NCI-H1436 treated with DMSO at 0.1 percent for 48 hours (cell line): ENCODE results near the gene TUBB8.
"Not testable (repeated sequence)": the region's sequence is repeated elsewhere in the genome, so short reads cannot be mapped to it uniquely, and the experiment has no call there.

Source experiments
- DNase-seq: peaks from one replicate; lab custom pipeline; 2025; lab: John Stamatoyannopoulos, UW

The TUBB8 gene

DNA sequence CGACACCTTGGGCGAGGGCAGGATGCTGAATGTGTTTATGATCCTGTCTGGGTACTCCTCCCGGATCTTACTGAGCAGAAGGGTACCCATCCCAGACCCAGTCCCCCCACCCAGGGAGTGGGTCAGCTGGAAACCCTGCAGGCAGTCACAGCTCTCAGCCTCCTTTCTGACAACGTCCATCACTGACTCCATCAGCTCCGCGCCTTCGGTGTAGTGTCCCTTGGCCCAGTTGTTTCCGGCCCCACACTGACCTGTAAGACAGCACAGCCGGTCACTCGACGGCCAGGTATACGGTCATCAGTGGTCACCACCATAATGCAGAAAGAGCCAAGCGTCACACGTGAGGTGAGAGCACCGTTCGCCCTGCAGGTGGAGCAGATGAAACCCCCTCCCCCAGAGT, 1.2 kb downstream of the TUBB8 start:
- DNase-seq: not testable (repeated sequence)

DNA sequence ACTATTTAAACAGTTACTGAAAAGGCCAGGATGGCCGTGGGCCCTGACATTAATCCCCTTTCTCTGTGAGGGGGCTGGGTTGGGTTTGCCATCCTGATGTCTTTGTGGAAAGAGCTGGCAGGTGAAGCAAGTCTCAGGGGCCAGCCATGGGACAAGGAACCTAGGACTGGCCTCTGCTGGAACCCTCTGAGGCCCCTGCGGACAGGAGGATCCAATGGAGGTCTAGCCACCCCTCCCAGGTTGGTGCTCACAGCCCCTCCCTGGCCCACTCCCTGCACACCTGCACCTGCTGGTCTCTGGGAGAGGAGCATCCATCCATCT, 35.8 kb downstream of the TUBB8 start:
- not testable (repeated sequence) for DNase-seq

DNA sequence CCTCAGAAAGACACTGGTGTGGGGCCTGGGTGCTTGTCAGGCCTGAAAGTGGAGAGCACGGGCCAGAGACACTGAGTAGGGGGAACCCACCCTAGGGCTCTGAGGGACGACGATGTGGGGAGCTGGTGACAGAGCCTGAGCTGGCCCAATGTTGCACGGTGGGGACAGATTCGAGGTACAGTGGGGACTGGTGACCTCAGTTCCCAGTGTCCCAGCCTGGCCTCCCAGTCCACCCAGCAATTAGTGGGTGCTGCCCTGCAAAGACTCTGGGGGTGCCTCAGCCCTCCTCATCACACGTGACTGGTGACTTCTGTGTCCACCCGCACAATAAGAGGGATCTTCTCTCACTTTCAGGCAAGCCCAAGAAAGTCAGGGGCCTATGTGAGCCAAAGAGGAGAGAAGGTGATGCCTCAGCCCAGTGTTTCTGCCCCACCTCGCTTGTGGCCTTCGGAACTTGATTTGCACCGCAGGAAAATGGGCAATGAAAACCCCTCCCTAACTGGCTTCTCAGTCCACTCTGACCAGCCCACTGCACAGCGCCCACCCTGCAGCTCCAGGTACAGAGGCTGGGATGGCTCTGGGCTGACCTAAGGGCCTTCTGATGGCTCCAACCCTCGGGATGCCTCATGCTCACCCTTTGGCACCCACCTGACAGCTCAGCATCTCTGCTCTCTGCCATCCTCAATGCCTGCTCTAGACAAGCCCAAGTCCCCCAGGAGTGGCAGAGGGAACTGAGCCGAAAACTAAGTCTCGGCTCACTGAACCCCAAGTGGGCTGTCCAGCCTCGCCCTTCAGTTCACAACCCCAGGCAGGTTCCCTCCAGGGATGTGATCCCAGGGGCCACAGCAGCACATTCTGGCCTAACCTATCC, 36.4 kb downstream of the TUBB8 start:
- not testable (repeated sequence) for DNase-seq

GRCh38 chr10:11260-11659, 37.8 kb downstream of the TUBB8 start:
- DNase-seq: not testable (repeated sequence)

DNA sequence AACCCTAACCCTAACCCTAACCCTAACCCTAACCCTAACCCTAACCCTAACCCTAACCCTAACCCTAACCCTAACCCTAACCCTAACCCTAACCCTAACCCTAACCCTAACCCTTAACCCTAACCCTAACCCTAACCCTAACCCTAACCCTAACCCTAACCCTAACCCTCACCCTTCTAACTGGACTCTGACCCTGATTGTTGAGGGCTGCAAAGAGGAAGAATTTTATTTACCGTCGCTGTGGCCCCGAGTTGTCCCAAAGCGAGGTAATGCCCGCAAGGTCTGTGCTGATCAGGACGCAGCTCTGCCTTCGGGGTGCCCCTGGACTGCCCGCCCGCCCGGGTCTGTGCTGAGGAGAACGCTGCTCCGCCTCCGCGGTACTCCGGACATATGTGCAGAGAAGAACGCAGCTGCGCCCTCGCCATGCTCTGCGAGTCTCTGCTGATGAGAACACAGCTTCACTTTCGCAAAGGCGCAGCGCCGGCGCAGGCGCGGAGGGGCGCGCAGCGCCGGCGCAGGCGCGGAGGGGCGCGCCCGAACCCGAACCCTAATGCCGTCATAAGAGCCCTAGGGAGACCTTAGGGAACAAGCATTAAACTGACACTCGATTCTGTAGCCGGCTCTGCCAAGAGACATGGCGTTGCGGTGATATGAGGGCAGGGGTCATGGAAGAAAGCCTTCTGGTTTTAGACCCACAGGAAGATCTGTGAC, 38.7 kb downstream of the TUBB8 start:
- DNase-seq: not testable (repeated sequence)
